ENCODE data around the gene FZR1.
A peak's percentile ranks its signal among the peaks of the same experiment; 100 is the strongest.

DNA sequence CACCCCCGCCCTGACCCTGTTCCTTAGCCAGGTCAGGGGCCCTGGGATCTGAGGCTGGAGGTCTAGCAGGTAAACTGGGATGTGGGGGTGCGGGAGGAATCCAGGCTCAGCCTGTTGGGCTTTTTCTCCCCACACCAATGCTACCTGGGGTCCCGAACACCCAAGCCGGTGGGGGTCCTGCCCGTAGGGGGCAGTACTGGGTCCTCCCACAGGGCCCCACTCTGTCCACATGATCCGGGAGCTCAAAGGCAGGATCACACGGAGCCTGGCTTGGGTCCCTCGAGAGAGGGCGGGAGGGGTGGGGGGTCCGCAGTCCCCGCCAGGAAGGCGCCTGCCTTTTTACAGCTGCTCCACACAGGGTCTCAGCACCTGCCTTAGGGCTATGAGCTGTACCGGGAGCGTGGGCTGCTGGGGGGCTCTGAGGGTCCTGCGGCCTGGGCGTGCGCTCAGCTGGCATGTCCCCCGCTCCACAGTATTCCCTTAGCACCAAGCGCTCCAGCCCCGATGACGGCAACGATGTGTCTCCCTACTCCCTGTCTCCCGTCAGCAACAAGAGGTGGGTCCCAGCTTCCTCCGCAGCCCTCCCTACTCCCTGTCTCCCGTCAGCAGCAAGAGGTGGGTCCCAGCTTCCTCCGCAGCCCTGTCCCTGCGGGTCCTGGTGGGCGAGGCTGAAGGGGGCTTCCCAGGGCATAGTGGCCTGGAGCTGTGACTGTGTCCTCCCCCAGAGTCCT is 20.6 kb downstream of the FZR1 start:
- TF ChIP-seq, protein P1, sequence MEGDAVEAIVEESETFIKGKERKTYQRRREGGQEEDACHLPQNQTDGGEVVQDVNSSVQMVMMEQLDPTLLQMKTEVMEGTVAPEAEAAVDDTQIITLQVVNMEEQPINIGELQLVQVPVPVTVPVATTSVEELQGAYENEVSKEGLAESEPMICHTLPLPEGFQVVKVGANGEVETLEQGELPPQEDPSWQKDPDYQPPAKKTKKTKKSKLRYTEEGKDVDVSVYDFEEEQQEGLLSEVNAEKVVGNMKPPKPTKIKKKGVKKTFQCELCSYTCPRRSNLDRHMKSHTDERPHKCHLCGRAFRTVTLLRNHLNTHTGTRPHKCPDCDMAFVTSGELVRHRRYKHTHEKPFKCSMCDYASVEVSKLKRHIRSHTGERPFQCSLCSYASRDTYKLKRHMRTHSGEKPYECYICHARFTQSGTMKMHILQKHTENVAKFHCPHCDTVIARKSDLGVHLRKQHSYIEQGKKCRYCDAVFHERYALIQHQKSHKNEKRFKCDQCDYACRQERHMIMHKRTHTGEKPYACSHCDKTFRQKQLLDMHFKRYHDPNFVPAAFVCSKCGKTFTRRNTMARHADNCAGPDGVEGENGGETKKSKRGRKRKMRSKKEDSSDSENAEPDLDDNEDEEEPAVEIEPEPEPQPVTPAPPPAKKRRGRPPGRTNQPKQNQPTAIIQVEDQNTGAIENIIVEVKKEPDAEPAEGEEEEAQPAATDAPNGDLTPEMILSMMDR (IDR thresholded peaks at IDR 0.05 in 2 of 3, conservative IDR thresholded peaks at IDR 0.05 in 1 of 3; ENCODE audit: insufficient read depth in 2 of 3, low read depth in 1 of 3, low read length in 3 of 3) = peak in 1 of 3 experiments; percentile 41; a peak in 3 of 6 replicates
- no peak for TF ChIP-seq SMC3 (conservative IDR thresholded peaks at IDR 0.05; ENCODE audit: insufficient read depth, low read depth, low read length)
- no peak for TF ChIP-seq CREM (IDR thresholded peaks at IDR 0.05; ENCODE audit: low read depth)
- no peak for TF ChIP-seq HCFC1 (IDR thresholded peaks at IDR 0.05; ENCODE audit: low read depth, low read length)
- no peak for TF ChIP-seq NCOA2 (IDR thresholded peaks at IDR 0.05; ENCODE audit: partially characterized antibody in 2 of 2)
- TF ChIP-seq FOXK2 (conservative IDR thresholded peaks at IDR 0.05 in 1 of 2, IDR thresholded peaks at IDR 0.05 in 1 of 2; ENCODE audit: low read depth in 2 of 2) = no peak
- TF ChIP-seq POLR2A (conservative IDR thresholded peaks at IDR 0.05) = no peak
- no peak for TF ChIP-seq ZEB2 (IDR thresholded peaks at IDR 0.05)
